ENCODE data around the gene DDX43.
"Not testable (repeated sequence)": the region's sequence is repeated elsewhere in the genome, so short reads cannot be mapped to it uniquely, and the experiment has no call there.

The DDX43 gene

DNA sequence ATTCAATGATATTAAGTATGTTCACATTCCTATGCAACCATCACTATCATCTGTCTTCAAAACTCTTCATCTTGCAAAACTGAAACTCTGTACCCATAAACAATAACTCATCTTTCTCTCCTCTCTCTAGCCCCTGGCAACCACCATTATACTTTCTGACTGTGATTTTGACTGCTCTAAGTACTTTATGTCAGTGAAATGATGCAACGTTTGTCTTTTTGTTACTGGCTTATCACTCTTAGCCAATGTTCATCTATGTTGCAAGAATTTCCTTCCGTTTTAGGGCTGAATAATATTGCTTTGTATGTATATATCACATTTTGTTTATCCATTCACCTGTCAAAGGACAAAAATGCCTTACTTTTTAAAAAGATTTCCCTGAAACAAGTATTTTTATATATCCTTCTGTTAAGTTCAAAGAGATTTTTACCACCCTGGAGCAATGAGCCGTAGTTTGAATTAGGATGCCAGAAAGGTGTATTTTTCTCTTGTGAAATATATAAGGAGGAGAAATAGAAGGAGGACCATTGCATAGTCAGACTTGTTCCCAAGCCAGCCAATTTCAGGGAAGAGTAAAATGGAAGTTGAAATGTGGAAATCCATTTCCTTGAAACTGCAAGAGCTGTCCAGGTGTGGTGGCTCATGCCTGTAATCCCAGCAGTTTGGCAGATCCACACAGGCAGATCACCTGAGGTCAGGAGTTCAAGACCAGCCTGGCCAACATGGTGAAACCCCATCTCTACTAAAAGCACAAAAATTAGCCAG is 61.4 kb downstream of the DDX43 start:
- Histone ChIP-seq H2AK5ac (ENCODE audit: low read length, severe bottlenecking) (no peak overlapping the region), H2BK120ac (ENCODE audit: low read depth, low read length) (no peak overlapping the region), H3K4me1 (ENCODE audit: control insufficient read depth, insufficient read depth, low read depth, low read length) (no peaks in the 10 kb centered on the region), H2BK5ac (ENCODE audit: low read depth, low read length, poor library complexity, severe bottlenecking) (no peak overlapping the region), H3K9me3 (ENCODE audit: control insufficient read depth, low read length) (no peaks in the 10 kb centered on the region), H2BK15ac (ENCODE audit: low read depth, poor library complexity, severe bottlenecking) (no peak overlapping the region), H2BK12ac (ENCODE audit: low read length in 2 of 2) (no peak overlapping the region), H2AFZ (ENCODE audit: low read depth, low read length) (no peak overlapping the region), H4K91ac (ENCODE audit: low read length) (no peak overlapping the region), H3K79me1 (replicated peaks; ENCODE audit: low read length, poor library complexity, severe bottlenecking) (no peaks in the 10 kb centered on the region), H3K27ac (ENCODE audit: low read length, poor library complexity, severe bottlenecking) (no peak overlapping the region), H3K36me3 (ENCODE audit: control insufficient read depth in 1 of 2, insufficient read depth in 2 of 2, low read depth in 1 of 2, low read length in 2 of 2) (no peaks in the 10 kb centered on the region), H3K14ac (ENCODE audit: low read length in 2 of 2) (no peak overlapping the region), H3K27me3 (ENCODE audit: control insufficient read depth in 1 of 2, insufficient read depth in 1 of 2, low read length in 2 of 2) (no peaks in the 10 kb centered on the region), H4K8ac (ENCODE audit: low read length) (no peak overlapping the region), H3K4ac (ENCODE audit: low read depth in 1 of 2, low read length in 2 of 2) (no peak overlapping the region), H3K4me2 (ENCODE audit: low read length, poor library complexity, severe bottlenecking) (no peak overlapping the region), H3K23ac (ENCODE audit: low read length in 2 of 2) (no peak overlapping the region), H3K18ac (ENCODE audit: low read depth in 1 of 2, low read length in 2 of 2) (no peak overlapping the region), H3K4me3 (ENCODE audit: insufficient read depth in 1 of 2, low read depth in 1 of 2, low read length in 2 of 2) (no peak overlapping the region), H3K9ac (ENCODE audit: low read length) (no peak overlapping the region)
- peak; percentile 30 for DNase-seq
- WGBS, result 97% methylated on average over 1 of the region's 3 CpGs

DNA sequence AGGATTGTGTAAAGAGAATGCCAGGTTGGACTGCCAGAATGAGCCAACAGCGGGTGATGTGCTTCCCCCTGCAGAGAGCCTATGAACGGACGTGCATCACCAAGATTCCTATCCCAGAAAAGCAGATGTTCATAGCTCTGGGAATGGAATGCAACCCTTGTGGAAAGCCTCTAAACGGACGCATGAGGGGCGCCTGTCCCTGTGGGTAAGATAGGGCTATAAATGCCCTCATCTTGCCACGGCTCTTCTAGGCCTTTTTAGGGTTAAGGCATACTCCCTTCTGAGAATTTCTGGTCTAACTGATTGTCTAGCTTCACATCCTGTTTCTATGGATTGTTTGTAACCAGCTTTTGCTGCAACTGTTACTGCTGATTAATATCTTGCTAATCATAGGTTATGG is 64.8 kb downstream of the DDX43 start:
- H4K8ac ChIP-seq (ENCODE audit: low read length); H3K9ac ChIP-seq (ENCODE audit: low read length); H3K4me1 ChIP-seq (ENCODE audit: control insufficient read depth, insufficient read depth, low read depth, low read length); H2BK15ac ChIP-seq (ENCODE audit: low read depth, poor library complexity, severe bottlenecking); H2AK5ac ChIP-seq (ENCODE audit: low read length, severe bottlenecking); H3K9me3 ChIP-seq (ENCODE audit: control insufficient read depth, low read length); H3K18ac ChIP-seq (ENCODE audit: low read depth in 1 of 2, low read length in 2 of 2); H3K23ac ChIP-seq (ENCODE audit: low read length in 2 of 2); H2BK120ac ChIP-seq (ENCODE audit: low read depth, low read length); H3K27me3 ChIP-seq (ENCODE audit: control insufficient read depth in 1 of 2, insufficient read depth in 1 of 2, low read length in 2 of 2); H3K27ac ChIP-seq (ENCODE audit: low read length, poor library complexity, severe bottlenecking); H2BK5ac ChIP-seq (ENCODE audit: low read depth, low read length, poor library complexity, severe bottlenecking); H3K4ac ChIP-seq (ENCODE audit: low read depth in 1 of 2, low read length in 2 of 2); H3K14ac ChIP-seq (ENCODE audit: low read length in 2 of 2); H4K91ac ChIP-seq (ENCODE audit: low read length); H3K79me1 ChIP-seq (replicated peaks; ENCODE audit: low read length, poor library complexity, severe bottlenecking); H2BK12ac ChIP-seq (ENCODE audit: low read length in 2 of 2); H3K36me3 ChIP-seq (ENCODE audit: control insufficient read depth in 1 of 2, insufficient read depth in 2 of 2, low read depth in 1 of 2, low read length in 2 of 2); H3K4me3 ChIP-seq (ENCODE audit: insufficient read depth in 1 of 2, low read depth in 1 of 2, low read length in 2 of 2); H3K4me2 ChIP-seq (ENCODE audit: low read length, poor library complexity, severe bottlenecking); H2AFZ ChIP-seq (ENCODE audit: low read depth, low read length); DNase-seq: not testable (repeated sequence)
- WGBS, result 86% methylated on average over 7 of the region's 7 CpGs

DNA sequence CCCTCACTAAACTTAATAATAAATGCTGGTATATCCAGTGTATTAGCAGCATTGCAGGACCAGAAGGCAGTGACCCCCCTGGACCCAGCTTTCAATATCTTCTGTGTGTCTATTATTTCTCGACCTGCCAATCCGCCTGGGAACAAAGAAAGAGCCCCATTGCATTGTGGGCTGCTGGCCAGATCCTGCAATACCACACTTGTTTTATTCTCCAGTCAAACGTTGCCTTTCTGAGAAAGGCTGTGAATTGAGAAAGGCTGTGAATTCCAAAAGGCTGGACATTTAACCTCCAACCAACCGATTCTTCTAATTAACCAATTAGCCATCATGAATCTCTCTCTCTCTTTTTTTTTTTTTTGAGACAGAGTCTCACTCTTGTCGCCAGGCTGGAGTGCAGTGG is 65.4 kb downstream of the DDX43 start:
- Histone ChIP-seq H3K4me2 (ENCODE audit: low read length, poor library complexity, severe bottlenecking) (no peak overlapping the region), H3K79me1 (replicated peaks; ENCODE audit: low read length, poor library complexity, severe bottlenecking) (peaks cover under 1% of the 10 kb centered on the region), H2AFZ (ENCODE audit: low read depth, low read length) (no peak overlapping the region), H3K27ac (ENCODE audit: low read length, poor library complexity, severe bottlenecking) (no peak overlapping the region), H3K27me3 (ENCODE audit: control insufficient read depth in 1 of 2, insufficient read depth in 1 of 2, low read length in 2 of 2) (no peaks in the 10 kb centered on the region), H3K14ac (ENCODE audit: low read length in 2 of 2) (no peak overlapping the region), H3K18ac (ENCODE audit: low read depth in 1 of 2, low read length in 2 of 2) (no peak overlapping the region), H3K9me3 (ENCODE audit: control insufficient read depth, low read length) (no peaks in the 10 kb centered on the region), H3K36me3 (ENCODE audit: control insufficient read depth in 1 of 2, insufficient read depth in 2 of 2, low read depth in 1 of 2, low read length in 2 of 2) (peaks cover 0 to 3% of the 10 kb centered on the region in 2 experiments), H2BK5ac (ENCODE audit: low read depth, low read length, poor library complexity, severe bottlenecking) (no peak overlapping the region), H2AK5ac (ENCODE audit: low read length, severe bottlenecking) (no peak overlapping the region), H3K4me3 (ENCODE audit: insufficient read depth in 1 of 2, low read depth in 1 of 2, low read length in 2 of 2) (no peak overlapping the region), H2BK15ac (ENCODE audit: low read depth, poor library complexity, severe bottlenecking) (no peak overlapping the region), H2BK12ac (ENCODE audit: low read length in 2 of 2) (no peak overlapping the region), H3K9ac (ENCODE audit: low read length) (no peak overlapping the region), H3K23ac (ENCODE audit: low read length in 2 of 2) (no peak overlapping the region), H2BK120ac (ENCODE audit: low read depth, low read length) (no peak overlapping the region), H4K8ac (ENCODE audit: low read length) (no peak overlapping the region), H4K91ac (ENCODE audit: low read length) (no peak overlapping the region), H3K4me1 (ENCODE audit: control insufficient read depth, insufficient read depth, low read depth, low read length) (peaks cover 2% of the 10 kb centered on the region), H3K4ac (ENCODE audit: low read depth in 1 of 2, low read length in 2 of 2) (no peak overlapping the region)
- DNase-seq, result no peak
- WGBS, result 99% methylated on average over 5 of the region's 5 CpGs

DNA sequence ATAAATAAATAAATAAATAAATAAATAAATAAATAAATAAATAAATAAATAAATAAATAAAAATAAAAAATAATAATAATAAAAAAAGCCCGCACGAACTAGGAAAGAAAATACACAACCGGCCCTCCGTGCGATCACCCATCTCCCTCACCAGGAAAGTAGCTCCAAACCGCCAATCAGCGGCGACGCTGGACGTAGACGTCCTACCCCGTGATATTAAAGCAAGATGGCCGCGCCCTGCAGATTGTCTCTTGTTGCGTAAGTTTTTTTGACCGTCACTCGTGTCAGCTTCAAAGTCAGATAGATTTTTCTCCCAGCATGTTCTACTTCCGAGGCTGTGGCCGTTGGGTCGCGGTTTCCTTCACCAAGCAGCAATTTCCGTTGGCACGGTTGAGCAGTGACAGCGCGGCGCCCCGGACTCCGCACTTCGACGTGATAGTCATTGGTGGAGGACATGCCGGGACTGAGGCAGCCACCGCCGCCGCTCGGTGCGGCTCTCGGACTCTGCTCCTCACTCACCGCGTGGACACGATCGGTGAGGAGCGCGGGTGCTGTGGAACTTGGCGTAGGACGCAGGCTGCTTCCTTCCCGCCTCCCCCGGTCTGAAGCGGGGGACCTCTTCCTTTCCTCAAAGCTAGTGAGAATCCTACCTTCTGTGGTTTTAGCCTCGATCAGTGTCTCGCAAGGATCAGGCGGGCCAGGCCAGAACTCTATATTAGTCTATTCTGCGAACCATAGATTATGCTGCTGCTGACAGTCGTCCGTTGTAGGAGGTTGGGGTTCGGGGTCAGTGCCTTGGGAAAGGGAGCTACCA is 67.1 kb downstream of the DDX43 start, which contains the start of gene MTO1:
Gene MTO1, plus strand, starts transcription at position 201 of the 814 bp plus-strand sequence. Its CDS starts 118 bp downstream, at position 319.
- peak; percentile 95 for DNase-seq
- H3K4me2 ChIP-seq (ENCODE audit: low read length, poor library complexity, severe bottlenecking), result peak within 1 kb of the TSS; percentile 68
- WGBS, result under 1% methylated on average over 55 of the region's 55 CpGs
- peak within 1 kb of the TSS; percentile 96 for H4K8ac ChIP-seq (ENCODE audit: low read length)
- H3K27ac ChIP-seq (ENCODE audit: low read length, poor library complexity, severe bottlenecking), result peak within 1 kb of the TSS; percentile 89
- no peaks in the 10 kb centered on the region for H3K9me3 ChIP-seq (ENCODE audit: control insufficient read depth, low read length)
- H3K23ac ChIP-seq (ENCODE audit: low read length in 2 of 2), result peak within 1 kb of the TSS in 1 of 2 experiments; percentile 96
- peak within 1 kb of the TSS; percentile 46 to 77 for H3K4ac ChIP-seq (ENCODE audit: low read depth in 1 of 2, low read length in 2 of 2)
- H3K9ac ChIP-seq (ENCODE audit: low read length), result peak within 1 kb of the TSS; percentile 99
- H3K4me3 ChIP-seq (ENCODE audit: insufficient read depth in 1 of 2, low read depth in 1 of 2, low read length in 2 of 2), result peak within 1 kb of the TSS; percentile 92 to 94
- H3K36me3 ChIP-seq (ENCODE audit: control insufficient read depth in 1 of 2, insufficient read depth in 2 of 2, low read depth in 1 of 2, low read length in 2 of 2), result peaks cover 0 to 13% of the 10 kb centered on the region in 2 experiments
- H2BK12ac ChIP-seq (ENCODE audit: low read length in 2 of 2), result peak within 1 kb of the TSS in 1 of 2 experiments; percentile 97
- H2BK120ac ChIP-seq (ENCODE audit: low read depth, low read length), result no peak within 1 kb of the TSS
- H3K27me3 ChIP-seq (ENCODE audit: control insufficient read depth in 1 of 2, insufficient read depth in 1 of 2, low read length in 2 of 2), result no peaks in the 10 kb centered on the region
- H3K14ac ChIP-seq (ENCODE audit: low read length in 2 of 2), result peak within 1 kb of the TSS in 1 of 2 experiments; percentile 95
- H4K91ac ChIP-seq (ENCODE audit: low read length), result peak within 1 kb of the TSS; percentile 73
- H2AK5ac ChIP-seq (ENCODE audit: low read length, severe bottlenecking), result no peak within 1 kb of the TSS
- H2AFZ ChIP-seq (ENCODE audit: low read depth, low read length), result peak within 1 kb of the TSS; percentile 95
- peak within 1 kb of the TSS; percentile 90 to 99 for H3K18ac ChIP-seq (ENCODE audit: low read depth in 1 of 2, low read length in 2 of 2)
- H2BK5ac ChIP-seq (ENCODE audit: low read depth, low read length, poor library complexity, severe bottlenecking), result peak within 1 kb of the TSS; percentile 36
- H3K4me1 ChIP-seq (ENCODE audit: control insufficient read depth, insufficient read depth, low read depth, low read length), result peaks cover 2% of the 10 kb centered on the region
- H3K79me1 ChIP-seq (replicated peaks; ENCODE audit: low read length, poor library complexity, severe bottlenecking), result peaks cover 3% of the 10 kb centered on the region
- no peak within 1 kb of the TSS for H2BK15ac ChIP-seq (ENCODE audit: low read depth, poor library complexity, severe bottlenecking)
